ENCODE results near the gene VWA5B1.

The VWA5B1 gene

DNA sequence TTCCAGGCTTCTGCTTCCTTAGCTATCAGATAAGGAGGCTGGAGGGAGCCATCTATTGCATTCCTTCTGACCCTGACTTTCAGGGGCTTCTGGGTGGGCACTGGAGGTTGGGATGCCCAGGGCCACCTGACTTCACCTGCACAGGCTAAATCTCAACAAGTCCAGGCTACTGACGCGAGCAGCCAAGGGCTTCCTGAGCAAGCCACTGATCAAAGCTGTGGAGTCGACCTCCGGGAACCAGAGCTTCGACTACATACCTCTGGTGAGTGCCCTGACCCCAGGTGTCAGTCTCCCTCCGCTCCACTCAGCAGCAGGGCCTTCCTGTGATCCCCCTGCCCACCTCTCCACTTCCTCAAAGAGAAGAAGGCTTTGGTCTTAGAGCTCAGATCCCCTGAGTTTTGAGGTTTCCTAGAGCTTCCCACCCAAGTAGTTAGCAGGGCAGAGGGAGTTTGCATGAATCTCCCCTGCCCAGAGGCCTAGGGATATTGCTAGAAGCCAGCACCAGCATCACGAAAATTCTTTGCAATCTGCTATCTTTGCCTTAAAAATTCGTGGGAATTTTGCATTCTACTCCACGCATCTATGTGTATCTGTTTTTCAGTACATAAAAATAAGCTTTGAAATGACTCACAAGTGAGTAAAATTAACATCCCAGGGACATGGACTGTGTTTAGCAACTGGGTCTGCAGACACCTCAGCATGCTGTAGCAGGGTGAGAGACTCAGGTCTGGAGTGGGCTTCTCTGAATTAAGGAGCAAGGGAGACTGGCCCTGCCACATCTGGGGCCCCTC lies 61.4 kb downstream of the VWA5B1 start:
- no peak for DNase-seq

DNA sequence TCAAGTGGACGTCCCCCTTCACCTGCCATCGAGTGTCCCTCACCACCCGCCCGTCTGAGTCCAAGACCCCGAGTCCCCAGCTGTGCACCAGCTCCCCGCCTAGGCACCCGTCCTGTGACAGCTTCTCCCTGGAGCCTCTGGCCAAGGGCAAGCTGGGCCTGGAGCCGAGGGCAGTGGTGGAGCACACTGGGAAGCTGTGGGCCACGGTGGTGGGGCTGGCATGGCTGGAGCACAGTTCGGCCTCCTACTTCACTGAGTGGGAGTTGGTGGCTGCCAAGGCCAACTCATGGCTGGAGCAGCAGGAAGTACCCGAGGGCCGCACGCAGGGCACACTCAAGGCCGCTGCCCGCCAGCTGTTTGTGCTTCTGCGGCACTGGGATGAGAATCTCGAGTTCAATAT lies 63.2 kb downstream of the VWA5B1 start:
- no peak for DNase-seq

GRCh38 chr1:20354610-20355009 lies 63.9 kb downstream of the VWA5B1 start:
- no peak for DNase-seq

GRCh38 chr1:20355101-20355827 lies 64.6 kb downstream of the VWA5B1 start:
- DNase-seq = no peak

DNA sequence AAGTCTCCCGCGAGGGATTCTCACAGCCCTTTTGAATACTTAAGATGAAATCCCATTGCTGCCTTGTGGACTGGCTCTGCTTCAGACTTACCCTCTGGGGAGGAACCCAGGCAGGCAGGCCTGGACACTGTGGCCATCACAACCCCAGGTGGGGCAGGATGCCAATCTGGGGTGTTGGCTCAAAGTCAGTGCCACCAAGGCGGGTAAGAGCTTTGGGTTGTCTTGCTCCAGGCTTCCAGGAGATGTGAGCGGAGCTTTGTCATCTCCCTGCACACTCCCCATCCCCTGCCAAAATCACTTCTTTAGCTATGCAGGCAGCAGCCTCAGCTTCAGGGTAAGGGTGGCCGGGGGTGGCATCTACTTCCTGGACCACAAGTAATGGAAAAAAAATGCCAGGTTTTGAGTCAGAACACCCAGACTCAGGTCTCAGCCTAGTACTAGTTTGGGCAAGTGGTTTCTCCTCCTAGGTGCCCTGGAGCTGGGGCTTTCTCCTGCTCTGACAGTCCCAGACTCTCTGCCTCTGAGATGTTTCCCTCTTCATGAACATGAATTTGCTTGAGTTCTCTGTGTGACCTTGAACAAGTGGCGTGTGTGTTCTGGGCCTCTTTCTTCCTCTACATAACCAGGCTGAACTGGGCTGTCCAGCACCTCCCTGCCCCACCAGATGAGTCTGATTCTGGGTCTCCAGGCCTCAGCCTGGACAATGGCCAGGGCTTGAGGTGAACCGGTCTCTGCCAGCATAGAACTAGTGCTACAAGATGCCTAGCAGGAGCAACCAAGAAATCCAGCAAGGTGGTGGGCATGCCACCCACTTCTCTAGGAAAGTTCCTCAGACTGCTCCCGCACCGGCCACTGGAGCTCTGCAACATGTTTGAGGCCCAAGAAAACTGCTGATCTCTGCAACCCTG lies 65.4 kb downstream of the VWA5B1 start:
- no peak for DNase-seq

GRCh38 chr1:20356850-20357459 lies 66.3 kb downstream of the VWA5B1 start:
- no peak for DNase-seq

DNA sequence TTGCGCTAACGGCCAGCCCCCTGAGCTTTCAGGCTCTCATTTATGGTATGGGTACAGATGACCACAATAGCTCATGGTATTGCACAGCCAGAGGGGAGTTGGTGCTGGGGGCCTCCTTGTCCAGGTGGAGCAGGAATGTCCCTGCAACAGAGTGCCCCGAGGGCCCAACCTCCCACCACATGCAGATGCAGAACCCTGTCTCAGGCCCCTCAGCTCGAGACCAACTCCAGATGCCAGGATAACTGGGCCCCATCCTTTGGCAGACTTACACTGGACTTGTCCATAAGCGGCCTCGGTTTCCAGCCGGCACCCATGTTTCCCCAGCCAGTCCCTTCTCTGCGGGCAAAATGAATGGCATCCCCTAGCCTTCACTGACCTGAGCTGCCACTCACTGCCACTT lies 67.1 kb downstream of the VWA5B1 start:
- DNase-seq = no peak

GRCh38 chr1:20358761-20359263 lies 68.1 kb downstream of the VWA5B1 start:
- peak; percentile 66 for DNase-seq

- DNase-seq = no peak
These were observed 69.0 kb downstream of the VWA5B1 start for GRCh38 chr1:20359451-20360330.

DNA sequence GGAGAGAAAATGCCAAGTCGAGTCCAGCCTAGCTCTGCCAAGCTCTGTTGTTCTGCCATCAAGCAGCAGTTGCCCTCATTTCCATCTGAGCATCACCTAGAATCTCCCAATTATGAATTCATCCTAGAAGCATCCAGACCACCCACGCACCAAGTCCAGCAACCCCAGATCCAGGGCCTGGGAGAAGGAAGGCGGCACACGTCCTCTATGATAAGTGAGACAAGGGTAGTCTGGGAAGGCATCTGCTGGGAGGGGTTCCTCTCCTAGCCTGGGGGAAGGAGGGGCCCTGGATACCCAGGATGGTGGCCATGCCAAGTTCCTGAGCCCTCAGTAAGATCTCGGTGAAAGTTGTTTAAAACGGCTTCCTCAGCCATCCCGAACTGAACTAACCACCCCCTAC lies 70.7 kb downstream of the VWA5B1 start:
- DNase-seq = no peak

- no peak for DNase-seq
These were observed 71.2 kb downstream of the VWA5B1 start for GRCh38 chr1:20361805-20362381.

GRCh38 chr1:20362856-20363255 lies 72.2 kb downstream of the VWA5B1 start:
- DNase-seq = no peak

DNA sequence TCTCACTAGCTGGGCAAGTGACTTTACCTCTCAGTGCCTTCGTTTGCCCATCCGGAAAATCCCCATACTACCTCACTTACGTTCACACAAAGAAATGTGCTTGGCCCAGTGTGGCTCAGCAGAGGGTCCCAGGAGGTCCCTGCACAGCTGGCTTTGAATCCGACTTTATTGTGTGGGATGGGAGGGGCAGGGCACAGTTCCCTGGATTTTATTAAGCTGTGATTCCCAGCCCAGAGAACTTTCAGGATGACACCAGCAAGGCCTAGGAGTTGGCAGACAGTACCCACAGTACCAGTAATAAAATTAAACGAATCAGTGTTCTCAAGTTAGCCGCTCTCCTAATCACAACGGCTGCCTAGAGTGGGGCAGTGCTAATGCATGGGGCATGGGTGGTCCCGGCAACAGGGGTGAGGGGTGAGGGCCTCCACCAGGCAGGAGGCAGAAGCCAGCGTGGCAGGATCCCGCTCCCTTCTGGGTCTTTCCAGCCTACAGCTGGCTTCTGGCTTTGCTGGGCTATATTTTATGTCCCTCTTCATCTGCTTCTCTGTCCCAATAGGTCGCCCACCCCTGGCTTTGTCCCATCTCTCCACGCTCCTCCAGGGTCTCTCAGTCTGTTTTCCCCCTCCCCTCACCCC lies 74.9 kb downstream of the VWA5B1 start:
- no peak for DNase-seq

- peak; percentile 69 for DNase-seq
These were observed 75.4 kb downstream of the VWA5B1 start for GRCh38 chr1:20366056-20366462.

GRCh38 chr1:20366463-20367115 lies 75.9 kb downstream of the VWA5B1 start:
- no peak for DNase-seq

DNA sequence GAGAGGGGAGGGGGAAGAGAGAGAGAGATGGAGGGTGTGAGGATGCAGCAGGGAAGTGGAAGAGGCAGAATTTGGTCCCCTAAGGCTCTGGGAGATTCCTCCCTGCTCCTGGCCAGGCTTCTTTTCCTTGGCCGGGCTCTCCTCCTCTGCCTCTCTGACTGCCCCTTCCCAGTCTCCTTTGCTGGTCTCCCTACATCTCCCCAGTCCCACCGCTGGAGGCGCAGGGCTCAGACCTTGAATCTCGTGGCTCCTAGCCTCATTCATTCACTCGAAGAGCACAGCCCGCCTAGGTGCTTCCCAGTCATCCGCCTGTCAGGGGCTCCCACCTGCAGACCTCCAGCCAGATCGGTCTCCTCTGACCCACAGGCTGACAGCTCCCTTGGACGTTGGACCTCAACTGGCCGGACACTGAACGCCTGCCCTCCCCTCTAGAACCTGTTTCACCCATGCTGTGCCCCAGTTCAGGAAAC lies 76.5 kb downstream of the VWA5B1 start:
- no peak for DNase-seq

DNA sequence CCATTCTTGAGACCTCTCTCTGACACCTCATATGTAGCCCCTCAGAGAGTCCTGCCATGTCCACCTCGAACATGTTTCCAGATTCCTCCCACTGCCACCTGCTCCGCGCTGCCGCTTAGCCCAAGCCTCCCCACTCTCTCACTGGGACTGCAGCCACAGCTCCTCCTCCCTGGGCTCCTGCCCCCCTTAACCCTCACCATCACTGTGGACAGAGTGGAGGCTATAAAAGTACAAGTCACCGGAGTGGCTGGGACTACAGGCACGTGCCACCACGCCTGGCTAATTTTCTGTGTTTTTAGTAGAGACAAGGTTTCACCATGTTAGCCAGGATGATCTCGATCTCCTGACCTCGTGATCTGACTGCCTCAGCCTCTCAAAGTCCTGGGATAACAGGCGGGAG lies 77.0 kb downstream of the VWA5B1 start:
- DNase-seq = no peak

DNA sequence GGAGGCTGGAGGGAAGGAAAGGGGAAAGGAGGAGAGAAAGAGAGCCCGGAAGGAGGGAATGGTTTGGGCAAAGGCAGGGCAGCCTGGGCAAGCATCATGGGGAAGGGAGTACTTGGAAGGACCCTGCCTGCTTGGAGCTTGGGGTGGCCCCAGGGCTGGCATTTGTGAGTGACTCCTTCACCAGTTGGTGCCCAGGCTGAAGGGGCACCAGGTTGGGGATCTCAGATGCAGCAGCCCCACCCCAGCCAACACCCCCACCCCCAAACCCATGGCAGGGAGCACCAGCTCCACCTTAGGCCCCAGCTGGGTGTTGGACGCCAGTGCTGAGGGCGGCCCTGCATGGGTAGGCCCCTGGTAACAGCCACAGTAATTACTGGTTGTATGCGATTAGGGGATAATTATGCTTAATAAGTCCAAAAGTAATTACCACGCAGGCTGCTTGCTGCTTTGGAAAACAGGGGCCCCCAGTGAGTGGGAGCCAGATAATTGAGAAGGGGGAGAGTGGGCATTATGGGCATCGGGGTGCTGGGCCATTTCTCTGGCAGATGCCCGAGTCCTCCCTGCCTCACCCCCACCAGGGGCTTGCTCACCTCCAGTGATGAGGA lies 78.3 kb downstream of the VWA5B1 start:
- no peak for DNase-seq

DNA sequence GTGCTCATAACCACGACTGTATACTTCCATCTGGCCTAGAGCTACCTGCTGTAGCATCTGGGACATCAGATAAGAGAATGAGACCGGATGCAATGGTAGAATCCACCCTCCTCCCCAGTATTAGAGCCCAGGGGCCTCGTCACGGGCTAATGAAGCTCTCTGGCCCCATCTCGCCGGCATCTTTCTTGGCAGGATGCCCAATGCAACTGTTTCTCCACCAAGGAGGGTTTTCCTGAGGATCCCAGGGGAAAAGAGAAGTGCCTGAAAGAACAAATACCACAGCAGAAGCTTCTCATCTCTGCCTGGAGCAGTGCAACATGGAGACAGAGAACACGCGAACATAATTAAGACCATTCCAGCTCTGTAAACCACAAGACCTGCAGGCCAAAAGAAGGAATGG lies 80.0 kb downstream of the VWA5B1 start:
- DNase-seq = no peak

DNA sequence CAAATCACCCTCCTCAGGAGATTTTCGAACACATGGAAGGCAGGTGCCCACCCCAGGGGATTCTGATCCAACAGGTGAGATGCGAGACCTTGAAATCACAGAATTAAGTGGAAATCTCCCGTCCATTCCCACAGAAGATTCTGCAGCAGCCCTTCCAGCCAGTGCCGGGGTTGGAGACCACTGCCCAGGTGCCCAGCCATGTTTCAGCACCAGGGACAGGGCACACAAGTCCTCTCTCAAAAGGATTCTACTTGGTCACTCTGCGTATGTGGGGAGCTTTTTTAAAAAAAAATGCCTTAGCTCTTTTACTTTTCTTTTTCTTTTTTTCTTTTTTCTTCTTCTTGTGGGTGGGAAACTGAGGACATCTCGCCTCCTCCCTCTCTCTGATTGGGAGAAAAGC lies 80.7 kb downstream of the VWA5B1 start:
- DNase-seq = no peak
